C4-2B (cell line): ENCODE data around the gene NPS.

Source experiments
- CTCF ChIP-seq: fragments of 450-650 bp; conservative IDR thresholded peaks from 2 replicates; pipeline ENCODE4 v1.5.1; 2017; ENCODE audit warnings: mild to moderate bottlenecking
- ZFX ChIP-seq: fragments of 450-650 bp; IDR thresholded peaks from 2 replicates; pipeline ENCODE4 v1.6.1; 2017

GRCh38 chr10:127576051-127576450 lies 26.9 kb downstream of the NPS start:
- TF ChIP-seq CTCF, result no peak
- no peak for TF ChIP-seq ZFX
